ENCODE measurements around the gene USP2.

The USP2 gene

GRCh38 chr11:119366690-119367620, 14.5 kb downstream of the USP2 start:
- no peak for TF ChIP-seq GABPA (IDR thresholded peaks at IDR 0.05; ENCODE audit: low read depth)
- TF ChIP-seq CTCF (IDR thresholded peaks at IDR 0.05; ENCODE audit: insufficient read depth, low read length): no peak
- no peak for TF ChIP-seq REST (IDR thresholded peaks at IDR 0.05; ENCODE audit: insufficient replicate concordance, low read depth)
- no peak for TF ChIP-seq POLR2AphosphoS5 (IDR thresholded peaks at IDR 0.05; ENCODE audit: low read depth)
- TF ChIP-seq SPI1 (IDR thresholded peaks at IDR 0.05; ENCODE audit: borderline replicate concordance, low read depth): no peak
- H3K4me3 ChIP-seq (replicated peaks; ENCODE audit: insufficient read depth, low read length): no peak overlapping the region
- no peak for DNase-seq (ENCODE audit: low read depth in 1 of 2, low spot score in 1 of 2)
- peaks cover 14% of the 10 kb centered on the region for H3K27me3 ChIP-seq (ENCODE audit: insufficient read depth, poor library complexity, severe bottlenecking)
- peak overlapping the region; percentile 39 for H3K27ac ChIP-seq (replicated peaks)

- no peak for DNase-seq (ENCODE audit: low read depth in 1 of 2, low spot score in 1 of 2)
- TF ChIP-seq SPI1 (IDR thresholded peaks at IDR 0.05; ENCODE audit: borderline replicate concordance, low read depth) (no peak), GABPA (IDR thresholded peaks at IDR 0.05; ENCODE audit: low read depth) (no peak), REST (IDR thresholded peaks at IDR 0.05; ENCODE audit: insufficient replicate concordance, low read depth) (no peak), CTCF (IDR thresholded peaks at IDR 0.05; ENCODE audit: insufficient read depth, low read length) (no peak), POLR2AphosphoS5 (IDR thresholded peaks at IDR 0.05; ENCODE audit: low read depth) (no peak)
- H3K4me3 ChIP-seq (replicated peaks; ENCODE audit: insufficient read depth, low read length): no peak overlapping the region
- H3K27me3 ChIP-seq (ENCODE audit: insufficient read depth, poor library complexity, severe bottlenecking): peaks cover 12% of the 10 kb centered on the region
- H3K27ac ChIP-seq (replicated peaks): no peak overlapping the region
Measured at GRCh38 chr11:119365071-119365591, 16.4 kb downstream of the USP2 start.

- TF ChIP-seq REST (IDR thresholded peaks at IDR 0.05; ENCODE audit: insufficient replicate concordance, low read depth) (no peak), GABPA (IDR thresholded peaks at IDR 0.05; ENCODE audit: low read depth) (no peak), POLR2AphosphoS5 (IDR thresholded peaks at IDR 0.05; ENCODE audit: low read depth) (no peak), SPI1 (IDR thresholded peaks at IDR 0.05; ENCODE audit: borderline replicate concordance, low read depth) (no peak), CTCF (IDR thresholded peaks at IDR 0.05; ENCODE audit: insufficient read depth, low read length) (no peak)
- H3K27me3 ChIP-seq (ENCODE audit: insufficient read depth, poor library complexity, severe bottlenecking): peaks cover 12% of the 10 kb centered on the region
- H3K27ac ChIP-seq (replicated peaks): no peak overlapping the region
- H3K4me3 ChIP-seq (replicated peaks; ENCODE audit: insufficient read depth, low read length): peak overlapping the region; percentile 31
- DNase-seq (ENCODE audit: low read depth in 1 of 2, low spot score in 1 of 2): no peak
Measured at GRCh38 chr11:119363851-119364590, 17.5 kb downstream of the USP2 start.

Measured in HL-60 (cell line).